ENCODE measurements around the gene STK32B.
"Not testable (repeated sequence)": the region's sequence is repeated elsewhere in the genome, so short reads cannot be mapped to it uniquely, and the experiment has no call there.

Gene STK32B

GRCh38 chr4:5280828-5281227, 229.5 kb downstream of the STK32B start:
- H3K9me3 ChIP-seq (ENCODE audit: insufficient read depth, low read depth, low read length), result no peaks in the 10 kb centered on the region
- no peak overlapping the region for H3K4me3 ChIP-seq (ENCODE audit: low read length)
- H3K27ac ChIP-seq (ENCODE audit: low read length), result no peak overlapping the region
- H3K36me3 ChIP-seq (ENCODE audit: insufficient read depth, low read depth, low read length), result no peaks in the 10 kb centered on the region
- no peaks in the 10 kb centered on the region for H3K27me3 ChIP-seq (ENCODE audit: insufficient read depth, low read length)
- no peak overlapping the region for H3K9ac ChIP-seq (ENCODE audit: low read depth, low read length)
- no peaks in the 10 kb centered on the region for H3K4me1 ChIP-seq (ENCODE audit: insufficient read depth, low read length)

- H3K27ac ChIP-seq (ENCODE audit: low read length), result no peak overlapping the region
- no peak overlapping the region for H3K4me3 ChIP-seq (ENCODE audit: low read length)
- no peaks in the 10 kb centered on the region for H3K9me3 ChIP-seq (ENCODE audit: insufficient read depth, low read depth, low read length)
- no peaks in the 10 kb centered on the region for H3K27me3 ChIP-seq (ENCODE audit: insufficient read depth, low read length)
- no peak overlapping the region for H3K9ac ChIP-seq (ENCODE audit: low read depth, low read length)
- no peaks in the 10 kb centered on the region for H3K4me1 ChIP-seq (ENCODE audit: insufficient read depth, low read length)
- no peaks in the 10 kb centered on the region for H3K36me3 ChIP-seq (ENCODE audit: insufficient read depth, low read depth, low read length)
These were observed 232.6 kb downstream of the STK32B start for GRCh38 chr4:5283837-5284236.

GRCh38 chr4:5284517-5284916, 233.2 kb downstream of the STK32B start:
- H3K27ac ChIP-seq (ENCODE audit: low read length), result no peak overlapping the region
- no peaks in the 10 kb centered on the region for H3K4me1 ChIP-seq (ENCODE audit: insufficient read depth, low read length)
- H3K4me3 ChIP-seq (ENCODE audit: low read length), result no peak overlapping the region
- no peaks in the 10 kb centered on the region for H3K9me3 ChIP-seq (ENCODE audit: insufficient read depth, low read depth, low read length)
- H3K36me3 ChIP-seq (ENCODE audit: insufficient read depth, low read depth, low read length), result no peaks in the 10 kb centered on the region
- H3K27me3 ChIP-seq (ENCODE audit: insufficient read depth, low read length), result no peaks in the 10 kb centered on the region
- H3K9ac ChIP-seq (ENCODE audit: low read depth, low read length), result no peak overlapping the region

- Histone ChIP-seq H3K9ac (ENCODE audit: low read depth, low read length) (no peak overlapping the region), H3K36me3 (ENCODE audit: insufficient read depth, low read depth, low read length) (no peaks in the 10 kb centered on the region), H3K27ac (ENCODE audit: low read length) (no peak overlapping the region), H3K4me3 (ENCODE audit: low read length) (no peak overlapping the region), H3K4me1 (ENCODE audit: insufficient read depth, low read length) (no peaks in the 10 kb centered on the region), H3K27me3 (ENCODE audit: insufficient read depth, low read length) (no peaks in the 10 kb centered on the region), H3K9me3 (ENCODE audit: insufficient read depth, low read depth, low read length) (no peaks in the 10 kb centered on the region)
These were observed 240.8 kb downstream of the STK32B start for GRCh38 chr4:5292101-5292500.

GRCh38 chr4:5298000-5298787, 246.9 kb downstream of the STK32B start:
- not testable (repeated sequence) for H3K4me1 ChIP-seq (ENCODE audit: insufficient read depth, low read length); H3K4me3 ChIP-seq (ENCODE audit: low read length); H3K27me3 ChIP-seq (ENCODE audit: insufficient read depth, low read length); H3K27ac ChIP-seq (ENCODE audit: low read length); H3K9ac ChIP-seq (ENCODE audit: low read depth, low read length); H3K9me3 ChIP-seq (ENCODE audit: insufficient read depth, low read depth, low read length); H3K36me3 ChIP-seq (ENCODE audit: insufficient read depth, low read depth, low read length)

GRCh38 chr4:5300283-5300682, 249.0 kb downstream of the STK32B start:
- H3K4me1 ChIP-seq (ENCODE audit: insufficient read depth, low read length), result no peaks in the 10 kb centered on the region
- no peak overlapping the region for H3K27ac ChIP-seq (ENCODE audit: low read length)
- H3K27me3 ChIP-seq (ENCODE audit: insufficient read depth, low read length), result no peaks in the 10 kb centered on the region
- no peaks in the 10 kb centered on the region for H3K36me3 ChIP-seq (ENCODE audit: insufficient read depth, low read depth, low read length)
- H3K4me3 ChIP-seq (ENCODE audit: low read length), result no peak overlapping the region
- no peaks in the 10 kb centered on the region for H3K9me3 ChIP-seq (ENCODE audit: insufficient read depth, low read depth, low read length)
- H3K9ac ChIP-seq (ENCODE audit: low read depth, low read length), result no peak overlapping the region

- Histone ChIP-seq H3K9me3 (ENCODE audit: insufficient read depth, low read depth, low read length) (no peaks in the 10 kb centered on the region), H3K4me3 (ENCODE audit: low read length) (no peak overlapping the region), H3K36me3 (ENCODE audit: insufficient read depth, low read depth, low read length) (no peaks in the 10 kb centered on the region), H3K27me3 (ENCODE audit: insufficient read depth, low read length) (no peaks in the 10 kb centered on the region), H3K4me1 (ENCODE audit: insufficient read depth, low read length) (no peaks in the 10 kb centered on the region), H3K27ac (ENCODE audit: low read length) (no peak overlapping the region), H3K9ac (ENCODE audit: low read depth, low read length) (no peak overlapping the region)
These were observed 256.6 kb downstream of the STK32B start for GRCh38 chr4:5307928-5308327.

- Histone ChIP-seq H3K27me3 (ENCODE audit: insufficient read depth, low read length) (no peaks in the 10 kb centered on the region), H3K4me1 (ENCODE audit: insufficient read depth, low read length) (no peaks in the 10 kb centered on the region)
These were observed 271.0 kb downstream of the STK32B start for GRCh38 chr4:5322321-5322720.

GRCh38 chr4:5330339-5330989, 279.2 kb downstream of the STK32B start:
- Histone ChIP-seq H3K4me3 (ENCODE audit: low read length) (no peak overlapping the region), H3K4me1 (ENCODE audit: insufficient read depth, low read length) (no peaks in the 10 kb centered on the region), H3K27me3 (ENCODE audit: insufficient read depth, low read length) (no peaks in the 10 kb centered on the region), H3K36me3 (ENCODE audit: insufficient read depth, low read depth, low read length) (no peaks in the 10 kb centered on the region), H3K9ac (ENCODE audit: low read depth, low read length) (no peak overlapping the region), H3K9me3 (ENCODE audit: insufficient read depth, low read depth, low read length) (peaks cover 4% of the 10 kb centered on the region; the same call in 1 of the 2 replicates), H3K27ac (ENCODE audit: low read length) (no peak overlapping the region)

More at GRCh38 chr4:5322321-5322720, 271.0 kb downstream of the STK32B start:
- Histone ChIP-seq H3K27ac (ENCODE audit: low read length) (no peak overlapping the region), H3K9ac (ENCODE audit: low read depth, low read length) (no peak overlapping the region), H3K36me3 (ENCODE audit: insufficient read depth, low read depth, low read length) (no peaks in the 10 kb centered on the region), H3K9me3 (ENCODE audit: insufficient read depth, low read depth, low read length) (peaks cover 11% of the 10 kb centered on the region), H3K4me3 (ENCODE audit: low read length) (no peak overlapping the region)

GRCh38 chr4:5337731-5338130, 286.5 kb downstream of the STK32B start:
- Histone ChIP-seq H3K36me3 (ENCODE audit: insufficient read depth, low read depth, low read length) (no peaks in the 10 kb centered on the region), H3K27ac (ENCODE audit: low read length) (no peak overlapping the region), H3K9me3 (ENCODE audit: insufficient read depth, low read depth, low read length) (no peaks in the 10 kb centered on the region), H3K4me3 (ENCODE audit: low read length) (no peak overlapping the region), H3K27me3 (ENCODE audit: insufficient read depth, low read length) (no peaks in the 10 kb centered on the region), H3K9ac (ENCODE audit: low read depth, low read length) (no peak overlapping the region), H3K4me1 (ENCODE audit: insufficient read depth, low read length) (no peaks in the 10 kb centered on the region)

- no peaks in the 10 kb centered on the region for H3K4me1 ChIP-seq (ENCODE audit: insufficient read depth, low read length)
- H3K36me3 ChIP-seq (ENCODE audit: insufficient read depth, low read depth, low read length), result no peaks in the 10 kb centered on the region
- no peak overlapping the region for H3K4me3 ChIP-seq (ENCODE audit: low read length)
- H3K27me3 ChIP-seq (ENCODE audit: insufficient read depth, low read length), result no peaks in the 10 kb centered on the region
- H3K27ac ChIP-seq (ENCODE audit: low read length), result no peak overlapping the region
- no peaks in the 10 kb centered on the region for H3K9me3 ChIP-seq (ENCODE audit: insufficient read depth, low read depth, low read length)
- H3K9ac ChIP-seq (ENCODE audit: low read depth, low read length), result no peak overlapping the region
These were observed 287.3 kb downstream of the STK32B start for GRCh38 chr4:5338531-5338930.

GRCh38 chr4:5340991-5341451, 289.7 kb downstream of the STK32B start:
- Histone ChIP-seq H3K4me1 (ENCODE audit: insufficient read depth, low read length) (no peaks in the 10 kb centered on the region), H3K27me3 (ENCODE audit: insufficient read depth, low read length) (no peaks in the 10 kb centered on the region), H3K9me3 (ENCODE audit: insufficient read depth, low read depth, low read length) (no peaks in the 10 kb centered on the region), H3K4me3 (ENCODE audit: low read length) (no peak overlapping the region), H3K9ac (ENCODE audit: low read depth, low read length) (no peak overlapping the region), H3K36me3 (ENCODE audit: insufficient read depth, low read depth, low read length) (no peaks in the 10 kb centered on the region), H3K27ac (ENCODE audit: low read length) (no peak overlapping the region)
